HEK293T (cell line): ENCODE measurements around the gene ARHGAP6.

Experiments
- CTCF ChIA-PET: fragments of 350-600 bp; formaldehyde crosslinking; extraction: SDS; loops from one replicate; lab custom pipeline; 2021; ENCODE audit warnings: antibody characterized with exemption, inconsistent platforms; lab: Yijun Ruan, JAX
- POLR2A ChIA-PET: fragments of 350-600 bp; formaldehyde crosslinking; extraction: SDS; loops from one replicate; lab custom pipeline; 2020; ENCODE audit warnings: antibody characterized with exemption, inconsistent platforms; lab: Yijun Ruan, JAX
- DNase-seq: peaks from one replicate; pipeline ENCODE4 v3.0.0; 2012; ENCODE audit warnings: mixed read lengths; ENCODE audit errors: extremely low spot score
- ARNT ChIP-seq: fragments of 450-650 bp; IDR thresholded peaks from 2 replicates; pipeline ENCODE4 v1.6.1; 2017; ENCODE audit warnings: mild to moderate bottlenecking
- BHLHE40 ChIP-seq: fragments of 450-650 bp; IDR thresholded peaks from 2 replicates; pipeline ENCODE4 v1.6.1; 2016; ENCODE audit warnings: mild to moderate bottlenecking, moderate library complexity, borderline replicate concordance
- CTBP1 ChIP-seq: fragments of 450-650 bp; IDR thresholded peaks from 2 replicates; pipeline ENCODE4 v1.6.1; 2016; ENCODE audit warnings: borderline replicate concordance
- ELF4 ChIP-seq: fragments of 450-650 bp; IDR thresholded peaks from 2 replicates; pipeline ENCODE4 v1.6.1; 2017; ENCODE audit warnings: antibody characterized with exemption
- FOXA1 ChIP-seq: fragments of 450-650 bp; IDR thresholded peaks from 2 replicates; pipeline ENCODE4 v1.6.1; 2016; ENCODE audit warnings: mild to moderate bottlenecking
- FOXK2 ChIP-seq: fragments of 450-650 bp; IDR thresholded peaks from 2 replicates; pipeline ENCODE4 v1.6.1; 2016; ENCODE audit warnings: mild to moderate bottlenecking
- FOXM1 ChIP-seq: fragments of 450-650 bp; IDR thresholded peaks from 2 replicates; pipeline ENCODE4 v1.6.1; 2017; ENCODE audit warnings: mild to moderate bottlenecking, borderline replicate concordance
- HDGF ChIP-seq: fragments of 450-650 bp; IDR thresholded peaks from 2 replicates; pipeline ENCODE4 v1.6.1; 2017; ENCODE audit warnings: antibody characterized with exemption, borderline replicate concordance
- L3MBTL2 ChIP-seq: fragments of 450-650 bp; conservative IDR thresholded peaks from 2 replicates; pipeline ENCODE4 v1.6.1; 2016; ENCODE audit warnings: mild to moderate bottlenecking
- LEF1 ChIP-seq: fragments of 450-650 bp; IDR thresholded peaks from 2 replicates; pipeline ENCODE4 v1.6.1; 2017; ENCODE audit warnings: mild to moderate bottlenecking, borderline replicate concordance
- NFRKB ChIP-seq: fragments of 450-650 bp; IDR thresholded peaks from 2 replicates; pipeline ENCODE4 v1.6.1; 2016; ENCODE audit warnings: mild to moderate bottlenecking, moderate library complexity
- PKNOX1 ChIP-seq: fragments of 450-650 bp; IDR thresholded peaks from 2 replicates; pipeline ENCODE4 v1.6.1; 2016
- SP1 ChIP-seq: fragments of 450-650 bp; IDR thresholded peaks from 2 replicates; pipeline ENCODE4 v1.6.1; 2017
- SUZ12 ChIP-seq: fragments of 450-650 bp; IDR thresholded peaks from 2 replicates; pipeline ENCODE4 v1.6.1; 2016; ENCODE audit warnings: mild to moderate bottlenecking
- TARDBP ChIP-seq: fragments of 450-650 bp; IDR thresholded peaks from 2 replicates; pipeline ENCODE4 v1.6.1; 2016
- ZNF384 ChIP-seq: fragments of 450-650 bp; IDR thresholded peaks from 2 replicates; pipeline ENCODE4 v1.6.1; 2016

ARHGAP6 gene

GRCh38 chrX:11431786-11432185 is 233.9 kb downstream of the ARHGAP6 start:
- DNase-seq: no peak
- TF ChIP-seq ELF4: no peak
- no peak for TF ChIP-seq PKNOX1
- TF ChIP-seq LEF1: no peak
- ChIA-PET CTCF (no interaction called here), POLR2A (no interaction called here)

GRCh38 chrX:11430271-11430670 is 235.4 kb downstream of the ARHGAP6 start:
- CTCF ChIA-PET: no interaction called here
- TF ChIP-seq LEF1 (no peak), FOXM1 (no peak), HDGF (no peak), FOXK2 (no peak), ARNT (no peak), ZNF384 (no peak)
- no peak for DNase-seq
- POLR2A ChIA-PET: no interaction called here

- TF ChIP-seq ELF4: no peak
- TF ChIP-seq BHLHE40: no peak
- no peak for TF ChIP-seq CTBP1
- no peak for TF ChIP-seq FOXM1
- TF ChIP-seq ARNT: no peak
- TF ChIP-seq HDGF: no peak
- no peak for TF ChIP-seq FOXA1
- no peak for TF ChIP-seq SUZ12
- no peak for TF ChIP-seq FOXK2
- no peak for TF ChIP-seq LEF1
- TF ChIP-seq NFRKB: no peak
- no peak for TF ChIP-seq SP1
- no peak for TF ChIP-seq L3MBTL2
- no peak for TF ChIP-seq PKNOX1
- TF ChIP-seq ZNF384: no peak
- TF ChIP-seq TARDBP: no peak
- POLR2A ChIA-PET: no interaction called here
- DNase-seq: no peak
- CTCF ChIA-PET: no interaction called here
Observed at GRCh38 chrX:11429538-11430085, 236.1 kb downstream of the ARHGAP6 start.

- TF ChIP-seq NFRKB (no peak), ARNT (no peak), BHLHE40 (no peak), SUZ12 (no peak), HDGF (no peak), SP1 (no peak)
- no peak for DNase-seq
- ChIA-PET POLR2A (no interaction called here), CTCF (no interaction called here)
Observed at GRCh38 chrX:11427453-11428071, 238.2 kb downstream of the ARHGAP6 start.

GRCh38 chrX:11426712-11427452 is 238.8 kb downstream of the ARHGAP6 start:
- ChIA-PET CTCF (no interaction called here), POLR2A (no interaction called here)
- no peak for DNase-seq
- no peak for TF ChIP-seq ARNT

- TF ChIP-seq PKNOX1 (no peak), FOXM1 (no peak), FOXK2 (no peak), L3MBTL2 (no peak), LEF1 (no peak), ZNF384 (no peak), SUZ12 (no peak), ARNT (no peak), ELF4 (no peak), FOXA1 (no peak), CTBP1 (no peak), TARDBP (no peak)
- POLR2A ChIA-PET: no interaction called here
- CTCF ChIA-PET: no interaction called here
- DNase-seq: no peak
Observed at GRCh38 chrX:11424903-11425674, 240.6 kb downstream of the ARHGAP6 start.
